IPS-18a (cell line): ENCODE data around the gene XRCC5.

Experiments
- H3K27ac ChIP-seq: one replicate; pipeline ENCODE4 v1.5.1; 2013; ENCODE audit warnings: low read length
- H3K27me3 ChIP-seq: one replicate; pipeline ENCODE4 v1.6.1; 2013; ENCODE audit warnings: mild to moderate bottlenecking, low read length; ENCODE audit not compliant: control insufficient read depth, insufficient read depth
- H3K36me3 ChIP-seq: one replicate; pipeline ENCODE4 v1.6.1; 2013; ENCODE audit warnings: low read depth, low read length; ENCODE audit not compliant: control insufficient read depth
- H3K4me1 ChIP-seq: one replicate; pipeline ENCODE4 v1.6.1; 2013; ENCODE audit warnings: low read depth, low read length; ENCODE audit not compliant: control insufficient read depth
- H3K4me3 ChIP-seq: one replicate; pipeline ENCODE4 v1.5.1; 2013; ENCODE audit warnings: low read length
- H3K9ac ChIP-seq: one replicate; pipeline ENCODE4 v1.6.1; 2013; ENCODE audit warnings: mild to moderate bottlenecking, low read length, moderate library complexity
- H3K9me3 ChIP-seq: one replicate; pipeline ENCODE4 v1.6.1; 2013; ENCODE audit warnings: low read depth, low read length; ENCODE audit not compliant: control insufficient read depth

Gene XRCC5

GRCh38 chr2:216146573-216146972 lies 37.4 kb downstream of the XRCC5 start:
- peaks cover 96% of the 10 kb centered on the region for H3K36me3 ChIP-seq
- H3K27me3 ChIP-seq, result no peaks in the 10 kb centered on the region
- no peak overlapping the region for H3K9ac ChIP-seq
- peaks cover 3% of the 10 kb centered on the region for H3K4me1 ChIP-seq
- H3K9me3 ChIP-seq, result no peaks in the 10 kb centered on the region
- no peak overlapping the region for H3K4me3 ChIP-seq
- no peak overlapping the region for H3K27ac ChIP-seq

- Histone ChIP-seq H3K9ac (no peak overlapping the region), H3K4me1 (peaks cover 3% of the 10 kb centered on the region), H3K36me3 (peaks cover 97% of the 10 kb centered on the region), H3K4me3 (no peak overlapping the region), H3K27ac (no peak overlapping the region), H3K27me3 (no peaks in the 10 kb centered on the region), H3K9me3 (no peaks in the 10 kb centered on the region)
These were observed 38.3 kb downstream of the XRCC5 start for GRCh38 chr2:216147172-216148131.

DNA sequence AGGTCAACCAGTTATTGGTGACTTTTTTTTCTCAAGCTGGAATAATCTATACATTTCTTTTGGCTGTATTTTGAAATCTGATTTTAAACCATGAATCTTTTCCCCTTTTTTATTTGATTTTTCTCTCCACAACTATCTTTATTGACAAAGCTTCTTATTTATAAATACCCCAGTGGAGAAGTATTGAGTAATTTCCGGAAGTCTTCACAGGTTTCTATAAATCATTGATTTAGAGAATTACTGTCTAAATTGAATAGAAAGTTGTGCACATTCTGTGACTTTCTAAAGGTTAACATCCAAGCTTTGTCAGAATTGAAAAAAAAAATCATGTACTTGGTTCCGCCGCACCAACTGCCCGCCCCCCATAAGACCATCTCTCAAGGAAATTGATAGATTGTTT lies 39.8 kb downstream of the XRCC5 start:
- no peaks in the 10 kb centered on the region for H3K9me3 ChIP-seq
- H3K9ac ChIP-seq, result no peak overlapping the region
- H3K27me3 ChIP-seq, result no peaks in the 10 kb centered on the region
- no peak overlapping the region for H3K4me3 ChIP-seq
- H3K27ac ChIP-seq, result no peak overlapping the region
- peaks cover 99% of the 10 kb centered on the region for H3K36me3 ChIP-seq
- peaks cover 3% of the 10 kb centered on the region for H3K4me1 ChIP-seq

- Histone ChIP-seq H3K9ac (no peak overlapping the region), H3K36me3 (peaks cover 99% of the 10 kb centered on the region), H3K27ac (no peak overlapping the region), H3K4me1 (peaks cover 3% of the 10 kb centered on the region), H3K27me3 (no peaks in the 10 kb centered on the region), H3K4me3 (no peak overlapping the region), H3K9me3 (no peaks in the 10 kb centered on the region)
These were observed 40.6 kb downstream of the XRCC5 start for GRCh38 chr2:216149741-216150140.

DNA sequence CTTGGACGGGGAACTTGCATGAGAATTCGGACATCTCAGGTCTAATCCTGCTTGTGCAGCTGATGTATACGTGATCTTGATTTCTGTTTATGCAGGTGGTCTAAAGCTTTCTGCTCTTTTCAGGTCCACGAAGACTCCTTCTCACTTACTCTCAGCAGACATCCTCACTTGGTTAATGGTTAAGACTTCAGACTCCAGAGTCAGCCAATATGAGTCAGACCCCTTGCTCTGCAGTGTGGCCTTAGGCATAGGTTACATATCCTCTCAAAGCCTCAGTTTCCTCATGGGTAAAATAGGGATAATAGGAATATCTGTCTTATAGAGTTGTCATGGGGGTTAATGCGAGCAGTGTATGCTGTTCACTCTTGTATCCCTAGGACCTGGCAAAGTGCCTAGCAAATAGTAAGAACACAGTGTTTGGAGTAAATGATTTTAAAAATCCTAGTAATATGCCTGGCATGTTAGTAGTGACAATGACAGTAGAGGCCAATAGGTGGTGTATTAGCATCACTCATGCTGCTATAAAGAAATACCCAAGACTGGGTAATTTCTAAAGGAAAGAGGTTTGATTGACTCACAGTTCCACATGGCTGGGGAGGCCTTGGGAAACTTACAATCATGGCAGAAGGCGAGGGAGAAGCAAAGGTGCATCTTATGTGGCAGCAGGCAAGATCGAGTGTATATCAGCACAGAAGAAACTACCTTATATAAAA lies 42.3 kb downstream of the XRCC5 start:
- Histone ChIP-seq H3K36me3 (peaks cover 99% of the 10 kb centered on the region), H3K9me3 (no peaks in the 10 kb centered on the region), H3K27ac (no peak overlapping the region), H3K27me3 (no peaks in the 10 kb centered on the region), H3K4me1 (no peaks in the 10 kb centered on the region), H3K4me3 (no peak overlapping the region), H3K9ac (no peak overlapping the region)

DNA sequence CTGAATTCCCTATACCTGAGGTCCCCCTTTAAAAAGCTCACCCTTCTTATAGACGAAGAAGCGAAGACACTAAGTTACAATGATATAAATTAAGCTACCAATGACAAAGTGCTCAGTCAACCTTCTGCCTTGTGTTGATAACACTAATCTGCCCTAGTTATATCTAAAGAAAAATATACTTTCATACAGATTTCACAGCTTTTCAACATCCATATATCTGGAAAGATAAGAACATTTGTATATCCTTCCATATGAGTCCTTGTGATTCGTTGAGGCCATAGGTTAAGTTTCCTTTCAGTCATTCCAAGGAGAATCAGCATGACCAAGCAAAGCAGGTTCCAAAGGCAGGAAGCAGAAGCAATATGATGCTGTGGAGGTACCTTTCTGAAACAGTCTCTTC lies 46.8 kb downstream of the XRCC5 start:
- Histone ChIP-seq H3K4me1 (no peaks in the 10 kb centered on the region), H3K9me3 (no peaks in the 10 kb centered on the region), H3K27ac (no peak overlapping the region), H3K36me3 (peaks cover 91% of the 10 kb centered on the region), H3K27me3 (no peaks in the 10 kb centered on the region), H3K4me3 (no peak overlapping the region), H3K9ac (no peak overlapping the region)

- Histone ChIP-seq H3K4me1 (no peaks in the 10 kb centered on the region), H3K4me3 (no peak overlapping the region), H3K36me3 (peaks cover 91% of the 10 kb centered on the region), H3K27me3 (no peaks in the 10 kb centered on the region), H3K9me3 (no peaks in the 10 kb centered on the region), H3K27ac (no peak overlapping the region), H3K9ac (no peak overlapping the region)
These were observed 47.7 kb downstream of the XRCC5 start for GRCh38 chr2:216156822-216157221.

DNA sequence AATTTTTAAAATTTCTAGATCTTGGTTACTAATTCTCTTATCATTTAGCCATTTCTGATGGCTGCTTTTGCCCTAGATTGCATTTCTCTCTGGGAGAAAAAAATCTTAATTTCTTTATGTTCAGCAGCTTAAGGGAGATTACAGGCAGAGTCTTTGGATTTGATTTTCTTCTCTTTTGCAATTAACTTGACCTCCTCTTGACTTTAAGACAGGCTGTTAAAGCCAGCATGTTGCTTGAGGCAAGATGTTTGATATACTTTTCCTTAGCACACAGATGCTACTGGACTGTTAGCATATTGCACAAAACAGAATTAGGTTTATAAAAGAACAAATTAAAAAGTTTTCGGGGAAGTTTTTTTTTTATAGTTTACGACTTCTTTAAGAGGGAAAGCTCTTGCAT lies 50.0 kb downstream of the XRCC5 start:
- H3K9me3 ChIP-seq, result no peaks in the 10 kb centered on the region
- no peak overlapping the region for H3K9ac ChIP-seq
- H3K4me1 ChIP-seq, result no peaks in the 10 kb centered on the region
- H3K27me3 ChIP-seq, result no peaks in the 10 kb centered on the region
- peaks cover 92% of the 10 kb centered on the region for H3K36me3 ChIP-seq
- H3K27ac ChIP-seq, result no peak overlapping the region
- H3K4me3 ChIP-seq, result no peak overlapping the region

GRCh38 chr2:216159646-216160045 lies 50.5 kb downstream of the XRCC5 start:
- H3K4me1 ChIP-seq, result no peaks in the 10 kb centered on the region
- no peak overlapping the region for H3K4me3 ChIP-seq
- H3K9me3 ChIP-seq, result no peaks in the 10 kb centered on the region
- no peaks in the 10 kb centered on the region for H3K27me3 ChIP-seq
- no peak overlapping the region for H3K9ac ChIP-seq
- H3K36me3 ChIP-seq, result peaks cover 92% of the 10 kb centered on the region
- H3K27ac ChIP-seq, result no peak overlapping the region

- Histone ChIP-seq H3K36me3 (peaks cover 88% of the 10 kb centered on the region), H3K4me3 (no peak overlapping the region), H3K9ac (no peak overlapping the region), H3K4me1 (no peaks in the 10 kb centered on the region), H3K9me3 (no peaks in the 10 kb centered on the region), H3K27ac (no peak overlapping the region), H3K27me3 (no peaks in the 10 kb centered on the region)
These were observed 51.6 kb downstream of the XRCC5 start for GRCh38 chr2:216160786-216161185.

DNA sequence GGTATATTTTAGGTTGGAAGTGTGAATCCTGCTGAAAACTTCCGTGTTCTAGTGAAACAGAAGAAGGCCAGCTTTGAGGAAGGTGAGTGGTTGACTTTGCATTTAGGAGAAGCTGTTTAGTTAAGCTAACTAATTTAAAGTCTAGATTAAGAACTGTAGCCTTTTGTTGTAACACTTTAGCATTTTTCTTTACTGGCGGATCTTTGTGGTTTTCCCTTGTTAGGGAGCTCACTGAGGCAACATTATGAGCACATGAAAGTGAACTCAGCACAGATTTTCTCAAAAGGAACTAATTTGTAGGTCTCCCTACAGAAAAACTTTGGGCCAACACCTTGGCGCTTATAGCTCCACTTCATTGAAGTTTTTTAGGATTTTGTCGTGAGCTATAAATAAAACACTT lies 52.8 kb downstream of the XRCC5 start:
- Histone ChIP-seq H3K27ac (no peak overlapping the region), H3K4me1 (no peaks in the 10 kb centered on the region), H3K4me3 (no peak overlapping the region), H3K9ac (no peak overlapping the region), H3K9me3 (no peaks in the 10 kb centered on the region), H3K36me3 (peaks cover 88% of the 10 kb centered on the region), H3K27me3 (no peaks in the 10 kb centered on the region)
